ENCODE data around the gene APOF.
"Not testable (repeated sequence)": the region's sequence is repeated elsewhere in the genome, so short reads cannot be mapped to it uniquely, and the experiment has no call there.

Gene APOF

GRCh38 chr12:56366948-56367347 lies 4.3 kb upstream of the APOF start:
- DNase-seq = no peak

DNA sequence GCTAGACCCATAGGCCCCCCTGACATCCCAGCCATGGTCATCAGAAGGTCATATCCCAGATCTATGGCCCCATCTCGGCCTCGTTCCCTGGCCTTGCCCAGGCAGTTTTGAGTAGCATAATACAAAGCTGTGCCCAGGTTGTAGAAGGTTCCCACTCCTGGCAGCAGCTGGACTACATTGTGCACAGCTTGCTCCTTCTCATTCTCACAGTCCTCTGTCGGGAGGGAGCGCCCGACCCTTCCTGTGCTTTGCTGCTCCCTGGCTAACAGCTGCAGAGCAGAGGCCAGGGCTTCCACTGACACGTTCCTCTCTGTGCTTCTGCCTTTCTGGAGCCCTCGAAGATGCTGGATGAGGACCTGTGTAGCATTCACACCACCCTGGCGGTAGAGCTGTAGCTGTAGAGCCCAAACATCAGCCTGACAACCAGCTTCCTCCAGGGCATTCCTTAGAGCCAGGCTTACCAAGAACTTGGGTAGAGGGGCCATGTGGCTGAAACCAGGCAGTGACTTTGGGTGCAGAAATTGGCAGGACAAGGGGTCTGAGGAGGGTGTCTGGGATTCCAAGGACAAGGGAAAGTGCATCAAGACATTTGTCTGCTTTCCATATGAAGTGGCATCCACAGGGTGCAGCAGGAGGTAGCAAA lies 1.0 kb downstream of the APOF start:
- no peak for DNase-seq

DNA sequence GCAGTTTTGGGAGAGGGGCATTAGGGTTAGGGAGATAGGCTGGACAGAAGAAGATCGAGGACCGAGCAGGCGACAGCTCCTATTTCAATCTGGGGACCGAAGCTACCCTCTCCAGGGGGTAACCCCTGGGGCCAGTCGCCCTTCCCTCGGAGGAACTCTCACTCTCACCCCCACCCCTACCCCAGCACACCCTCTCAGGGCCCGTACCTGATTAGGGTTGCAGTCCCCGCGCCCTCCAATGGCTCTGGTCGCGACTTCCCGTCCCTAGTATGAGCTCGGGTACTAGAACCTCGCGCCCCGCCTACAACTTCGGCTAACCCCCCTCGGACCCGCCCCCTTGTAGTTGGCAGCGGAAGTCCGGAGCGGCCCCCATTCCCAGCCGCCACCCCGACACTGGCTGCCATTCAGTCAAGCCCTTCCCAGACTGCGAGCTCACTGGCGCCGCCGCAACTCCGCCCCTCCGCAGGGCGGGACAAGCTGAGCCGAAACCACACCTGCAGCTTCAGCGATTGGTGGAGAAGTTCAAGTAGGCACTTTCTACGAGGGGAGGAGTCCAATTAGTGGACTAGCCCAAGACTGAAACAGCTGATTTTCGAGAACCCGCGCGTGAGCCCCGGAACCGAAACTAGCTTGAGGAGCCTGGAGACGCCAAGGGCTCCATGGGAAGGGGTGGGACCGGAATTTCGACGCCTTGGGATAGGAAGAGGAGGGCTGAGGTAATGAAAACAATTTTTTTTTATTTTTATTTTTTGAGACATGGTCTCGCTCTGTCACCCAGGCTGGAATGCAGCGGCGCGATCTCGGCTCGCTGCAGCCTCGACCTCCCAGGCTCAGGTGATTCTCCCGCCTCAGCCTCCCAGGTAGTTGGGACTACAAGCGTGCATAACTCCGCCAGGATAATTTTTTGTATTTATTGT lies 2.5 kb downstream of the APOF start, which contains the start of gene STAT2:
Gene STAT2 (minus strand): TSS at position 257 of the 917 bp plus-strand sequence. CDS start 3,536 bp downstream, outside the sequence.
- DNase-seq = peak; percentile 99

DNA sequence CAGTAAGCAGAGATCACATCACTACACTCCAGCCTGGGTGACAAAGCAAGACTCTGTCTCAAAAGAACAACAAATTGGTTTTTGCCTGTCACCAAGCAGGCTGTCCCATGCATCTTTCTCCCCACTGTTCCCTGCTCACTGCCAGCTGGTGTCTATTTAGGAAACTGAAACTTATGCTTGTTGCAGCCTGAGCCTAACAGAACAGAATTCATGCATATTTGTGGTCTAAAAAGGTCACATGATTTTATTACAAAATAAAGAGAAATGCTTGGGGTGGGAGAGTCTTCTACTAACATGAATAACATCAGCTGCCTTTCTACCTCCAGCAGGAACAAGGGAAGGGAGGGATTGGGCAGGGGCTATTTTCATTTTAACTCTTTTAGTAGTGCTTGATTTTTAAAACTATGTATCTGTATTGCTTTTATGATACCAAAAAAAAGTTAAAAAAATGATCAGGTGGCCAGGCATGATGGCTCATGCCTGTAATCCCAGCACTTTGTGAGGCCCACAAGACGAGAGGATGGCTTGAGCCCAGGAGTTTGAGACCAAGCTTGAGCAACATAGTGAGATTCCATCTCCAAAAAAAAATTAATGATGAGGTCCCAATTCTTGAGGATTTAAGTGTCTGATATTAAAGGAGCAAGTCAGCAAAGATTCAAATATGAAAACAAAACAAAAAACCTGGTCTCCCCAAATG lies 3.7 kb downstream of the APOF start:
- no peak for DNase-seq

DNA sequence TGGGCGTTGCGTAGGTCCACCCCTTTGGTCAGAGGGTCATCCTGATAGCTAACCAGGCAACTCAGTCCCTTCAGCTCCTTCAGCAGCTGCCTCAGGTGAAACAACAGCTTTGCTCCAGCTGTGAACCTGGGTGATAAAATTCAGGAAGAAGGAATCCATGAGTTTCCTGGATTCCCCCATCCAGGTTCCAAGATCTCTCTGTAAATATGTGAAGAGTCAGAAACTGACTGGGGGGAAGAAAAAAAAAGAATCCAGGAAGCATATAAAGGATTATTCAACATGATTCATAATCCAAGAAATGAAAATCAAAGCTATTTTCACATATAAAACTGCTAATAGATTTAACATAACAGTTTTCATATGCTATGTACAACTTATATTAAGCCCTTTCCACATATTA lies 11.3 kb downstream of the APOF start:
- no peak for DNase-seq

GRCh38 chr12:56350662-56351061 lies 12.0 kb downstream of the APOF start:
- no peak for DNase-seq

DNA sequence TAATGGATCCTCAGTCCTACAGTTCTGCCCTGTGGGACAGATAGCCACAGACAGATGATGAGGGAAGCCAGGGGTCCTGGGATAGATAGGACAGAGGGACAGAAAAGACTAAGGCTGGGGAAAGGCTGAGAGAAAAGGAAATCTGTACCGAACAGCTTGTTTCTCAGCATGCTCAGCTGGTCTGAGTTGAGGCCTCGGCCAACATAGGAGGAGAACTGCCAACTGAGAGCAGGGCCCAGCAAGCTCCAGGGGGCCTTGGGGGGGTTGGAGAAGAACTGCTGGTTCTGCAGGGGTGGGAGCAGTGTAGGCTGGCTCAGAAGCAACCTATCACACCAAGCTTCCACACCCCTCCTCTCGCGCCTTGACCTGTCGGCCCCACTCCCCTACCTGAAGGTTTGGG lies 13.9 kb downstream of the APOF start:
- DNase-seq = no peak

- DNase-seq = not testable (repeated sequence)
Observed at GRCh38 chr12:56347255-56347654, 15.4 kb downstream of the APOF start.

- DNase-seq = no peak
Observed at GRCh38 chr12:56346675-56347074, 16.0 kb downstream of the APOF start.

GRCh38 chr12:56342290-56342689 lies 20.4 kb downstream of the APOF start:
- not testable (repeated sequence) for DNase-seq

GRCh38 chr12:56341616-56342015 lies 21.0 kb downstream of the APOF start:
- DNase-seq = no peak

GRCh38 chr12:56339158-56339422 lies 23.6 kb downstream of the APOF start:
- DNase-seq = no peak

GRCh38 chr12:56338308-56339157 lies 24.1 kb downstream of the APOF start, which contains the start of gene IL23A:
TSS of gene IL23A (plus strand) at chr12:56338884. CDS start at chr12:56339045, 161 bp downstream.
- no peak for DNase-seq

DNA sequence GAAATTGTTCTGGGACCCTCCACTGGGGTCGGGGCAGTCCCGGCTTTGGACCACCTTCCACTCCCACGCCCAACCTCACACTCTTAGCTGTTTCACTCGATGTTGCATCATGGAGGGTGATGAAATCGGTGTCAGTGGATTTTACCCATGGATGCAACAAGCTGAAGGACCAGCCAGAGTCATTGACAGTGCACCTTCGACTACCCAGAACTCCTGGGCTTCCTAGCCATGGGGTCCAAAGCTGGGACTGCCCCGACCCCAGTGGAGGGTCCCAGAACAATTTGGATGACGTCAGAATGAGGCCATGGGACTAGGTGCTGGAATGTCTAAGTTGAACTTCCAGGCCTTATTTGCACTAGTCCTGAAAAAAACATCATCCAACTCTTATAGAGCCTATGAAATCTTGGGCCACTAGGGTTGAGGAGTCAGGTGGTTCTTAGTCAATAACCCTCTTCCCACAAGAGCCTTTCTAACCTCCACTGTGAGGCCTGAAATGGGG lies 24.9 kb downstream of the APOF start:
- DNase-seq = no peak

GRCh38 chr12:56336361-56337167 lies 26.1 kb downstream of the APOF start:
- DNase-seq = no peak

GRCh38 chr12:56335527-56335926 lies 27.1 kb downstream of the APOF start:
- not testable (repeated sequence) for DNase-seq

- no peak for DNase-seq
Observed at GRCh38 chr12:56334490-56334793, 28.2 kb downstream of the APOF start.

DNA sequence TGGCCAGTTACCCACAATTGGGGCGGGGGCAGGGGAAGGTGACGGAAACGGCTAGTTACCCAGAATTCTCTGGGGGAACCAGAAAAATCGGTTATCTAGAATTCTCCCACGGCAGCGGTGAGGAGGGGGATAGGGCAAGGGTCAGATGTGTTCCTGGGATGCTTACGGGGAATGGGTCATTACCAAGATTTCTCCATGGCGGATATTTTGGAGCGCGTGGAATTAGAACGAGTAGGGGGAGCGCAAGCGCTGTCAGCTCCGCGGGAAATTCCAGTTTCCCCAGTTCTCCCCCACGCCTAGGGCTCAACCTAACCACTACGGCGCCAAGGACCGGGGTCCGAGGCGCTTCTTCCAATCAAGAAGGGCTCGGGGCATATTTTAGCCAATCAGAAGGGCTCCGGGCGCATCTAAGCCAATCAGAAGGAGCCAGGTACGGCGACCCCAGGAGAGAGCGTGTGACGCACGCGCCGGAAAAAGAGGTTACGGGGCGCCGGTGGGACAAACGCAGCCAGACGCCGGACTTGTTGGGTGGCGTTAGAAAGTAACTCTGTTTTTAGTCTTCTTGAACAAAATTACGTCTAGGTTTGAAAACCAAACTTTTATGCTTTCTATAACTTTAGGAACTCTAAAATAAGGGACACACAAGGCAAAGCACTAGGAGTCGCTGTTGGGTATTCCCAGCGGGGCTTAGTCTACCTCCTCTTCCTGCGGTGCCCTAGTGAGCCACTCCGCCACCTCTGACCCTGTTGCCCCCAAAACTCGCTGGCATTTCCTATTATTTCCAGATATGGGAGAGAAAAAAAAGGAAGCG lies 28.8 kb downstream of the APOF start, which contains the start of gene PAN2:
Gene PAN2 (minus strand): TSS at position 322 of the 811 bp plus-strand sequence. CDS start 906 bp downstream, outside the sequence.
- peak; percentile 89 for DNase-seq

DNA sequence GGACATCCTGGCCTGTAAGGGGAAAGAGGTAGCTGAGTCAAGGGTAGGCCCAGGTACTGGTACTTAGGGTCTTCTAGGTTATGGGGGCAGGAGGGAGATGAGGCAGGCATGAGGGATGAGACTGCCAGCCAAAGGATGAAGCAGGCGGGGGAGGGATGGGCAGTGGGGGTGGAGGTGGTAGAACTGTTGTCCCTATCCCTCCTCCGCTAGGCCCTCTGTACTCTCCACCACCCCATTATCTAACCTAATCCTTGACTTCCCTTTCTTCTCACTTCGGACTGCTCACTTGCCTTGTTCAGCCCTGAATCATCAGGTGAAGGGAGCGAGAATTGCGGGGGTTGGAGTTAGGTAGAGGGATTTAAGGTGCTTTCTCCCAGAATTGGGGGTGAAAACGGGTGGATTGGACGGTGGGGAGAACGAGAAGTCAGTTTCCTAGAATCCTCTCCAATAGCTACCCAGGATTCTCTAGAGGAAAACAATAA lies 29.4 kb downstream of the APOF start:
- no peak for DNase-seq

DNA sequence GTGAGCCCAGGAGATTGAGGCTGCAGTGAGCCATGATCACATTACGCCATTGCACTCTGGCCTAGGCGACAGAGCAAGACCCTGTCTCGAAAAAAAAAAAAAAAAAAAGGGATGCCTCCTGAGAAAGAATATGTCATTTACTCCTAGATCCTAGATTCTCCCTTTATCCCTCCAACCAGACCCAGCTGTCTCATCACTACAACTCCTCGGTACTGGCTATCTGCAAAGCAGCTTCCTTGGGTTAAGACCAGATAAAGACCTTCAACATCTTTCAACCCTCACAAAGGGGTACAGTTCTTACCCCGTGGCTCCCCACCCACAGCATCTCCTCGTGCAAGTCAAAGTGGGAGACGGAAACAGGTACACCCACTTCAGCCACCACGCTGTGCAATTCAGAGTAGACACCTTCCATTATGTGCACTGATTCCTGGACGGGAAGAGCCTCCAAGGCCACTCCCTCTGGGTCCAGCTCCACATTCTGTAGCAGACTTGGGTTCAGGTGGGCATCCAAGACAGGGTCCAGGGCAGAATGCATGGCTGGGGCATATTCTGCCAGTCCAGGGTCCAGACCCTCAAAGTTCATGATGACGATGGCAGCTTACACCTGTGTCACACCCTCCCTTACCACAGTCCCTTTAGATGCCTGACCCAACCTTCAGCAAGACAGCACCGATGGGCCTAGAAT lies 30.0 kb downstream of the APOF start:
- DNase-seq = no peak

Data from T1000 (cell line).